Vagina (tissue), 2 donors: ENCODE data around the gene IL2RG.

ENCODE experiments used
- CTCF ChIP-seq, 3 experiments: fragments of 450-650 bp in 2 of 3; fragments of 200-600 bp in 1 of 3; sonication (generic) in 1 of 3; IDR thresholded peaks; one replicate each; pipeline ENCODE4 v1.5.1; 2017 to 2019; ENCODE audit warnings: antibody characterized with exemption in 3 of 3, mild to moderate bottlenecking in 2 of 3, moderate library complexity in 2 of 3
- POLR2A ChIP-seq, 2 donors: fragments of 450-650 bp; IDR thresholded peaks; one replicate each; pipeline ENCODE4 v1.6.1; 2017; ENCODE audit warnings: antibody characterized with exemption in 2 of 2, mild to moderate bottlenecking in 2 of 2, moderate library complexity in 2 of 2

GRCh38 chrX:71098951-71099506 is 12.3 kb downstream of the IL2RG start:
- TF ChIP-seq CTCF (IDR thresholded peaks at IDR 0.05) (no peak), POLR2A (IDR thresholded peaks at IDR 0.05) (no peak)
